Measurements from ENCODE around the gene MCHR2.
"Not testable (repeated sequence)": the region's sequence is repeated elsewhere in the genome, so short reads cannot be mapped to it uniquely, and the experiment has no call there.

Gene MCHR2

DNA sequence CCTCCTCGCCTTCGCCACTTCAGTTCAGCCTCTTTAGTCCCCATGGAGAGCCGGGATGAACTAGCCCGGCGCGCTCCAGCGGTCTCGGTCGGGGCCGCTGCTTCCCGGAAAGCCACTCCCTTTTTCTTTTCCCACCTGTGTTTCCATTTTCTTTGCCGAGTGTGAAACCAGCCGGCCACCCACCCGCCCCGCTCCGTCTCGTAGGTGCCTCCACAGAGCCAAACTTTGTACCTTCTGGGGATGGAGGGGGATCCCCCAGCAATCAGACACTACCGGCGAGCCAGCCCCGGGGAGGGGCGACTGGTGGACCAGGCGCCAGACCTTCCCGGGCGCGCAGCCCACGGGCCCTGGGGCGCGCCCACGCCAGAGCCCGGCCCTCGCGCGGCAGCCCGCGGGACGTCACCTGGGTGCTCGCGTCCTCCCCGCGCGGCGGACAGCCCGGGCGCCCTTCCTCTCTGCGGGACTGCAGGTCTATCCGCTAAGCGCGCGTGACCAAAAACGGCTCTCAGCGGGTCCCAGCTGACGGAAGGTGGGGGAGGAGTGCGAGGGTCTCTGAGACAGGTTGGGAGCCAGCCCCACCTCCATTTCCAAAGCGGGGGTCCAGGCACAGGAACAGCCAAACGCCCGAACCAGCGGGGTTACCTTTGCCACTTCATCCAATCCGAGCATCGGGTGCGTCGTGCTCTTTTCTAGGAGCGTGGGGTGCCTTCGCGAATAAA lies at the start of gene MCHR2:
Gene MCHR2, minus strand, starts transcription at position 691 of the 719 bp plus-strand sequence. CDS start 38,076 bp downstream, outside the sequence.
- no peaks in the 10 kb centered on the region for H3K9me3 ChIP-seq (ENCODE audit: control insufficient read depth, low read length)
- H3K9ac ChIP-seq (ENCODE audit: low read length): no peak within 1 kb of the TSS
- no peaks in the 10 kb centered on the region for H3K4me1 ChIP-seq (ENCODE audit: control insufficient read depth, insufficient read depth, low read length)
- peaks cover 18% of the 10 kb centered on the region for H3K27me3 ChIP-seq (ENCODE audit: control insufficient read depth, insufficient read depth, low read length)
- H3K4me3 ChIP-seq (ENCODE audit: low read length): no peak within 1 kb of the TSS
- H3K36me3 ChIP-seq (ENCODE audit: control insufficient read depth, insufficient read depth, low read length): no peaks in the 10 kb centered on the region

DNA sequence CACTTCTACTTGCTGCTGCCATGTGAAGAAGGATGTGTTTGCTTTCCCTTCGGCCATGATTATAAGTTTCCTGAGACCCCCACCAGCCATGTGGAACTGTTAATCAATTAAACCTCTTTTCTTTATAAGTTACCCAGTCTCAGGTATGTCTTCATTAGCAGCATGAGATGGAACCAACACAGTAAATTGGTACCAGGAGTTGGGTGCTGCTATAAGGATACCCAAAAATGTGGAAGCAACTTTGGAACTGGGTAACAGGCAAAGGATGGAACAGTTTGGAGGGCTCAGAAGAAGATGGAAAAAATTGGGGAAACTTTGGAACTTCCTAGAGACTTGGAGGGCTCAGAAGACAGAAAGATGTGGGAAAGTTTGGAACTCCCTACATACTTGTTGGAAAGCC lies 44.5 kb upstream of the MCHR2 start:
- not testable (repeated sequence) for H3K9ac ChIP-seq (ENCODE audit: low read length); H3K36me3 ChIP-seq (ENCODE audit: control insufficient read depth, insufficient read depth, low read length); H3K27me3 ChIP-seq (ENCODE audit: control insufficient read depth, insufficient read depth, low read length); H3K9me3 ChIP-seq (ENCODE audit: control insufficient read depth, low read length); H3K4me1 ChIP-seq (ENCODE audit: control insufficient read depth, insufficient read depth, low read length); H3K4me3 ChIP-seq (ENCODE audit: low read length)

DNA sequence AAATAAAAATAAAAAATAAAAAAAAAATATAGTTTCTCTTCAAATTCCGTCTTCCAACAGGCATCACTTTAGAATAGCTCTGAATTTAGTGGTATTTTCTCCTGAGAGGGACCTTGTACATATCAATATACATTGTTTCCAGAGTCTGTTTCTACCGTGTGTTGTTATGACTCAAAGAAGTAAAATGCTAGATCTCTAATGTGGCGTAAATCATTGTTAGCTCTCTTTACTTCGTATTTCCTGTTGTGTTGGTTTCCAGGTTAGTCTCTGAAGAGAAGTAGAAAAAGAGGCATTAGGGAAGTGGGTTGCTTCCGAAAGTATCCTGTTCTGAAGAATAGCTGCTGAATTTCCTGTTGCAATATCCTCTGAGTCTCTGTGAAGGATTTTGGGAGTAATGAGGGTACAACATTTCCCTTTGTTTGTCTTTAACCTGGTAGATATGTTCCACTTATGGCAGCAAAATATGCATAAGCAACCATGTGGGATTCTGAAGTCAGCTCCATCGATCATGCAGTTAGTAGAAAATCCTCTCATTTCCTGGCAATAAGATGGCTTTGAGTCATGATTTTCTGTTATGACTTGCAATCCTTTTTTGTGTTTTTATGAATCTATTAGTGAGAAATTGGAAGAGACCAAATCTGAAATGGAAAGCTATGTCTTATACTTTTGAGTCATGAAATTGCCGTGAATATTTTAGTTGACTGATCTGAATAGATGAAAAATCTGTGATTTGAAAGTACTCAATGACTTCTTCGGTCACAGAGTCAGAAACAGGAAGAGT lies 42.0 kb upstream of the MCHR2 start:
- H3K9ac ChIP-seq (ENCODE audit: low read length): no peak overlapping the region
- H3K27me3 ChIP-seq (ENCODE audit: control insufficient read depth, insufficient read depth, low read length): no peaks in the 10 kb centered on the region
- H3K4me3 ChIP-seq (ENCODE audit: low read length): no peak overlapping the region
- H3K9me3 ChIP-seq (ENCODE audit: control insufficient read depth, low read length): no peaks in the 10 kb centered on the region
- no peaks in the 10 kb centered on the region for H3K4me1 ChIP-seq (ENCODE audit: control insufficient read depth, insufficient read depth, low read length)
- no peaks in the 10 kb centered on the region for H3K36me3 ChIP-seq (ENCODE audit: control insufficient read depth, insufficient read depth, low read length)

DNA sequence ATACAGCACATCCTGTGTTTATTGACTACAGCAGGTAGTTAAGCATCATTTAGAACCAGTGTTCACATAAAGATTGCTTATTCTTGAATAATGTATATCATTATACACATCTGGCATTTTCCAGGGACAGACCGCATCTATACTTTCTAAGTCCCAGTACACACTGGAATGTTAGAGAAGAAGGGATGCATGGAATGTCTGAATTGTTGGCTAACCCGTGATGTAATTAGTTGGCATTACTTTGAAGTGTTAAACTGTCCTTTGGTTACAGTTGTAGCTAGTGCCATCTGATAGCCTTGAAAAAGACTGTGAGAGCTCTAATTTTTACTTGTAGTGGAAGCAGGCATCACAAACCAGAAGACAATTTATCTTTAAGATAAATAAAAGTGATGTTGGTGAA lies 29.8 kb upstream of the MCHR2 start:
- H3K4me1 ChIP-seq (ENCODE audit: control insufficient read depth, insufficient read depth, low read length): no peaks in the 10 kb centered on the region
- H3K4me3 ChIP-seq (ENCODE audit: low read length): no peak overlapping the region
- H3K36me3 ChIP-seq (ENCODE audit: control insufficient read depth, insufficient read depth, low read length): no peaks in the 10 kb centered on the region
- no peaks in the 10 kb centered on the region for H3K9me3 ChIP-seq (ENCODE audit: control insufficient read depth, low read length)
- H3K27me3 ChIP-seq (ENCODE audit: control insufficient read depth, insufficient read depth, low read length): no peaks in the 10 kb centered on the region
- no peak overlapping the region for H3K9ac ChIP-seq (ENCODE audit: low read length)

- H3K4me1 ChIP-seq (ENCODE audit: control insufficient read depth, insufficient read depth, low read length): no peaks in the 10 kb centered on the region
- H3K4me3 ChIP-seq (ENCODE audit: low read length): no peak overlapping the region
- H3K9me3 ChIP-seq (ENCODE audit: control insufficient read depth, low read length): no peaks in the 10 kb centered on the region
- no peak overlapping the region for H3K9ac ChIP-seq (ENCODE audit: low read length)
- no peaks in the 10 kb centered on the region for H3K36me3 ChIP-seq (ENCODE audit: control insufficient read depth, insufficient read depth, low read length)
- H3K27me3 ChIP-seq (ENCODE audit: control insufficient read depth, insufficient read depth, low read length): no peaks in the 10 kb centered on the region
Observed at GRCh38 chr6:100022847-100023246, 28.8 kb upstream of the MCHR2 start.

DNA sequence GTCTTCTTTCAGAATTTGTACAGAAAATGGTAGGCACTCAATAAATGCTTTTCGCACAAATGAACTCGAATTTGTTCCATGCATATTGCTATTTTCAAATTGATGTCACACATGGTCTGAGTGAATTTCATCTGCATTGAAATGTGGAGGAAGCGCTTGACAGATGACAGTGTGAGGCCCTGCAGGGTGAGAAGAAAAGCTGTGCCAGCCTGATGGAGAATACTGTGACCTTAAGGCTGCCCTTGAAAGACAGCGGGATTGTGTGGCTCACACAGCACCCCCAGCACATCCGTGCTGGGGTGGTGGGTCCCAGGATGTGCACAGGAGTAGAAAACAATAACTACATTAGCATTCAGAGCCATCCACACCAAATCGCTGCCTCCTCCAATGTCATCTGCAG lies 14.8 kb upstream of the MCHR2 start:
- H3K9me3 ChIP-seq (ENCODE audit: control insufficient read depth, low read length): no peaks in the 10 kb centered on the region
- H3K4me1 ChIP-seq (ENCODE audit: control insufficient read depth, insufficient read depth, low read length): no peaks in the 10 kb centered on the region
- H3K27me3 ChIP-seq (ENCODE audit: control insufficient read depth, insufficient read depth, low read length): no peaks in the 10 kb centered on the region
- no peaks in the 10 kb centered on the region for H3K36me3 ChIP-seq (ENCODE audit: control insufficient read depth, insufficient read depth, low read length)
- no peak overlapping the region for H3K9ac ChIP-seq (ENCODE audit: low read length)
- no peak overlapping the region for H3K4me3 ChIP-seq (ENCODE audit: low read length)

GRCh38 chr6:100001915-100002388 lies 7.9 kb upstream of the MCHR2 start:
- Histone ChIP-seq H3K9me3 (ENCODE audit: control insufficient read depth, low read length) (no peaks in the 10 kb centered on the region), H3K36me3 (ENCODE audit: control insufficient read depth, insufficient read depth, low read length) (no peaks in the 10 kb centered on the region), H3K4me3 (ENCODE audit: low read length) (no peak overlapping the region), H3K27me3 (ENCODE audit: control insufficient read depth, insufficient read depth, low read length) (no peaks in the 10 kb centered on the region), H3K4me1 (ENCODE audit: control insufficient read depth, insufficient read depth, low read length) (no peaks in the 10 kb centered on the region), H3K9ac (ENCODE audit: low read length) (no peak overlapping the region)

- peaks cover 18% of the 10 kb centered on the region for H3K27me3 ChIP-seq (ENCODE audit: control insufficient read depth, insufficient read depth, low read length)
- no peak overlapping the region for H3K4me3 ChIP-seq (ENCODE audit: low read length)
- H3K9me3 ChIP-seq (ENCODE audit: control insufficient read depth, low read length): no peaks in the 10 kb centered on the region
- H3K9ac ChIP-seq (ENCODE audit: low read length): no peak overlapping the region
- no peaks in the 10 kb centered on the region for H3K4me1 ChIP-seq (ENCODE audit: control insufficient read depth, insufficient read depth, low read length)
- H3K36me3 ChIP-seq (ENCODE audit: control insufficient read depth, insufficient read depth, low read length): no peaks in the 10 kb centered on the region
Observed at GRCh38 chr6:99997141-99997540, 3.1 kb upstream of the MCHR2 start.

- Histone ChIP-seq H3K36me3 (ENCODE audit: control insufficient read depth, insufficient read depth, low read length) (no peaks in the 10 kb centered on the region), H3K9ac (ENCODE audit: low read length) (no peak overlapping the region), H3K9me3 (ENCODE audit: control insufficient read depth, low read length) (no peaks in the 10 kb centered on the region), H3K27me3 (ENCODE audit: control insufficient read depth, insufficient read depth, low read length) (peaks cover 18% of the 10 kb centered on the region), H3K4me3 (ENCODE audit: low read length) (no peak overlapping the region), H3K4me1 (ENCODE audit: control insufficient read depth, insufficient read depth, low read length) (no peaks in the 10 kb centered on the region)
Observed at GRCh38 chr6:99995916-99996315, 1.9 kb upstream of the MCHR2 start.

DNA sequence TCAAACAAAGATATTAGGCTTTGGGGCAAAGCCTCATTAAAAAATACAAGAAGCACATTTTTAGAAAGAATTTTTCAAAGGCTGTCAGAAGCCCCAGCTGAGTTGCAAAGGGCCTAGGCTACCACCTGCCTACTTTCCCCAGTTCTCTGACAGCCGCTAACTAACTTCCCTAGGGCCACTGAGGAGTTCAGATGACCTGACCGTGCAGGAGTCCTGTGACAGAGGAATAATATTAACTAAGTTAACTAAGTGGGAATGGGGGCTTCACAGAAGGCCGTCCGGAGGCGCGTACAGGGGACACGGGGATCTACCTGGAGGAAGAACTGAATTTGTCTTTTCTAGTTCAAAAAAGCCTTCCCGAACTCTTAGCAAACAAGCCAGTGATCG lies 884 bp downstream of the MCHR2 start:
- H3K4me3 ChIP-seq (ENCODE audit: low read length): no peak overlapping the region
- no peaks in the 10 kb centered on the region for H3K9me3 ChIP-seq (ENCODE audit: control insufficient read depth, low read length)
- no peaks in the 10 kb centered on the region for H3K36me3 ChIP-seq (ENCODE audit: control insufficient read depth, insufficient read depth, low read length)
- no peak overlapping the region for H3K9ac ChIP-seq (ENCODE audit: low read length)
- H3K27me3 ChIP-seq (ENCODE audit: control insufficient read depth, insufficient read depth, low read length): peaks cover 18% of the 10 kb centered on the region
- no peaks in the 10 kb centered on the region for H3K4me1 ChIP-seq (ENCODE audit: control insufficient read depth, insufficient read depth, low read length)

DNA sequence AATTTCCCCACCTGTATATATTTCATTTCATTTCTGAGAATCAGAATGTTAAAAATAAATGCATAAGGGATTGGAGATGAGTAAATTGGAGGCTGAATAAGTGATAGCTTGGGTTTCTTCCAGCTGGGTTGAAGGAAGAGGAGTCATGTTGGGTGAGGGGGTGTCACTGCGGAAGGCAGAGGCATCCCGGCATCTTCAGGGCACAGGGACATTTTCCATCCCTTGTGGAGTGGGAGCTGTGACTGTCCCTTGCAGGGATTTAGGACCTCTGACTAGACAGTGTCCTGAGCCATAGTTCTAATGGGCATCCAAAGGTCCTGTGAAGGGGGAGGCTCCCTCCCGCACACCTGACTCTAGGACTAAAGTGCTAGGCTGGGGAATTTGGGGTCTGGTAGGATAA lies 2.1 kb downstream of the MCHR2 start:
- H3K36me3 ChIP-seq (ENCODE audit: control insufficient read depth, insufficient read depth, low read length): no peaks in the 10 kb centered on the region
- H3K9ac ChIP-seq (ENCODE audit: low read length): no peak overlapping the region
- no peak overlapping the region for H3K4me3 ChIP-seq (ENCODE audit: low read length)
- no peaks in the 10 kb centered on the region for H3K9me3 ChIP-seq (ENCODE audit: control insufficient read depth, low read length)
- peaks cover 18% of the 10 kb centered on the region for H3K27me3 ChIP-seq (ENCODE audit: control insufficient read depth, insufficient read depth, low read length)
- H3K4me1 ChIP-seq (ENCODE audit: control insufficient read depth, insufficient read depth, low read length): no peaks in the 10 kb centered on the region

DNA sequence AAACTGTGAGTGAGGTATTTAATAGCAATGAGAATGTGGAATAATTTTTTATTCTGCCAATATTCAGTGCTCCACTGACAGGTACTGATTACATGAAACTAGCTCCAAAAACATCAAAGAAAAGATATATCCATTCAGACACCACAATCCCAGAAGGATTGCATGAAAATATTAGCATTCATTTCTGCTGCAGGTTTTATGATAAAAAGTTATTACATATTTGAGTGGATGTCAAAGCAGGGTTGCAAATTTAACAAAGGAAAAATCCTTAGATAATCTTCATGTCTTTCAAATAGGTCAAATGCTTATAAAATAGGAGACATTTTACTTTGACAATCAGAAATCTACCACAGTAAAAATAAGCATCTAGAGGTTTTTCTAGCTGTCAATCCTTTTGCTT lies 13.3 kb downstream of the MCHR2 start:
- no peaks in the 10 kb centered on the region for H3K36me3 ChIP-seq (ENCODE audit: control insufficient read depth, insufficient read depth, low read length)
- H3K9me3 ChIP-seq (ENCODE audit: control insufficient read depth, low read length): no peaks in the 10 kb centered on the region
- no peaks in the 10 kb centered on the region for H3K4me1 ChIP-seq (ENCODE audit: control insufficient read depth, insufficient read depth, low read length)
- no peaks in the 10 kb centered on the region for H3K27me3 ChIP-seq (ENCODE audit: control insufficient read depth, insufficient read depth, low read length)
- no peak overlapping the region for H3K4me3 ChIP-seq (ENCODE audit: low read length)
- no peak overlapping the region for H3K9ac ChIP-seq (ENCODE audit: low read length)
